ENCODE results near the gene CARD11.

Gene CARD11

DNA sequence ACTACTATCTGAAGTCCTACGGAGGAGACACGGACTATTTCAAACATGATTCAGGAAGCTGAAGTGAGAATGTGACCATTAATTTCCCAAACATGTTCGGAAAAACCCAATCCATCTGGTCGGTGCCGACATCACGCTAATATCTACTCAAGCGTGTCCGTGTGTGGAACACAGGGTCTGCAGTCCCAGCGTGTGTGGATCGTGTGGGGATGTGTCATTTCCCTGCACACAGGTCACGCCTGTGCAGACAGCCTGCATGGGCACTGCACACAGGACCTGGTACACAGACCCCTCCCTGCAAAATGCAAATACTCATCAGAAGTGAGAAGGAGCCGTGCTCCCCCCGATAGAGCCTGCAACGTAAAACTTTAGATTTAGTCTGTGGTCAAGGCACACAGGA lies 57.8 kb downstream of the CARD11 start:
- FAIRE-seq (no peak), DNase-seq (ENCODE audit: insufficient read length, low spot score) (no peak)
- no peak for TF ChIP-seq CTCF (IDR thresholded peaks at IDR 0.05; ENCODE audit: insufficient read depth, missing control alignments)

- DNase-seq (ENCODE audit: insufficient read length, low spot score) (no peak), FAIRE-seq (no peak)
Measured at GRCh38 chr7:2984091-2984490, 59.6 kb downstream of the CARD11 start.

DNA sequence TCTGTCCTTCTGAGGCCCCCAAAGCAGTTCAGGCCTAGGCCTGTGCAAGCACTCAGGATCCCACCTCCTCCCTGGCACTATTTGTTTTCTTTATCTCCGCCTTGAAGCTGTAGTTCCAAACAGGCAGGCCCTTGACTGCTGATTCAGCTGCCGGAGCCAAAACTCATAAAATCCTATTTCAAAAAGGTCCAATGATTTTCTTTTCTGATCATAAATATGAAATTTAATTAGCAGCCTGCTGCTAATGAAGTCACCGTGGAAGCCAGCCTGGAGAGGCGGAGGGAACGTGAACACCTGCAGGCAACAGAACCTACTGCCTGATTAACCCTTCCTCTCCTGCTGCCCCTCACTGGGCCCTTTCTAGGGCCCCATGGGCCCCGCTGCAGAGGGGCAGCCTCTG lies 60.1 kb downstream of the CARD11 start:
- FAIRE-seq (no peak), DNase-seq (ENCODE audit: insufficient read length, low spot score) (no peak)

More at GRCh38 chr7:2984091-2984490, 59.6 kb downstream of the CARD11 start:
- no peak for TF ChIP-seq CTCF (IDR thresholded peaks at IDR 0.05; ENCODE audit: insufficient read depth, missing control alignments)

GRCh38 chr7:2982831-2983230 lies 60.8 kb downstream of the CARD11 start:
- FAIRE-seq = no peak
- no peak for DNase-seq (ENCODE audit: insufficient read length, low spot score)
- TF ChIP-seq CTCF (IDR thresholded peaks at IDR 0.05; ENCODE audit: insufficient read depth, missing control alignments) = no peak

More for the DNA sequence above, 60.1 kb downstream of the CARD11 start:
- TF ChIP-seq CTCF (IDR thresholded peaks at IDR 0.05; ENCODE audit: insufficient read depth, missing control alignments) = no peak

GRCh38 chr7:2982401-2982800 lies 61.3 kb downstream of the CARD11 start:
- TF ChIP-seq CTCF (IDR thresholded peaks at IDR 0.05; ENCODE audit: insufficient read depth, missing control alignments) = no peak
- no peak for FAIRE-seq
- no peak for DNase-seq (ENCODE audit: insufficient read length, low spot score)

DNA sequence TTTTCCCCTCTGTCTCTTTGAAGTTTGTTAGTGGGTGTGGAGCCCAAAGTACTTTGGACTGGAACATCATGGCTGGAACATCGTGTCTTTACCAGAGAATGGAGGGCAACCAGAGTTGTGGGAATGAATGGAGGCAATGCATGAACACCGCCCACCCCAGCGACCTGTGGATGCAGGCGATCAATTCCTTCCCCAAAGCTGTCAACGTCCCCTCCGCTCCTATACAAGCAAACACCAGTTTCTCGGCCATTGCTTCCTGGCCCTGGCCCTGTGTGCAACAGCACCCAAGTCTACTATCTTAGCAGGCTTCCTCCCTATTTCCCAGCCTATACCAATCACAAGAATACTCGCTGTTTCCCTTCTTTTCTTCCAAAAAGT lies 62.6 kb downstream of the CARD11 start:
- no peak for DNase-seq (ENCODE audit: insufficient read length, low spot score)
- FAIRE-seq = no peak
- TF ChIP-seq CTCF (IDR thresholded peaks at IDR 0.05; ENCODE audit: insufficient read depth, missing control alignments) = no peak

GRCh38 chr7:2980401-2981102 lies 63.1 kb downstream of the CARD11 start:
- DNase-seq (ENCODE audit: insufficient read length, low spot score) = no peak
- no peak for TF ChIP-seq CTCF (IDR thresholded peaks at IDR 0.05; ENCODE audit: insufficient read depth, missing control alignments)

More at GRCh38 chr7:2980401-2981102, 63.1 kb downstream of the CARD11 start:
- no peak for FAIRE-seq
